GM12872 (cell line): ENCODE results near the gene H3-3A.

ENCODE experiments used
- CTCF ChIP-seq: IDR thresholded peaks from 3 replicates; pipeline ENCODE4 v1.5.1; 2011; ENCODE audit warnings: low read depth, mild to moderate bottlenecking, low read length, moderate library complexity; ENCODE audit not compliant: insufficient read depth

Gene H3-3A

GRCh38 chr1:226119169-226119568, 56.7 kb downstream of the H3-3A start:
- no peak for TF ChIP-seq CTCF

- TF ChIP-seq CTCF: no peak
Measured at GRCh38 chr1:226120398-226120797, 57.9 kb downstream of the H3-3A start.

- TF ChIP-seq CTCF: no peak
Measured at GRCh38 chr1:226121049-226121586, 58.6 kb downstream of the H3-3A start.
